GM19023 (cell line): Measurements from ENCODE around the gene MEGF6.

Source experiments
- ATAC-seq: cut with Tn5 transposase; IDR thresholded peaks from one replicate; pipeline ENCODE4 v1.9.1; 2021; ENCODE audit warnings: mild to moderate bottlenecking, moderate library complexity; ENCODE audit not compliant: unreplicated experiment

Gene MEGF6

DNA sequence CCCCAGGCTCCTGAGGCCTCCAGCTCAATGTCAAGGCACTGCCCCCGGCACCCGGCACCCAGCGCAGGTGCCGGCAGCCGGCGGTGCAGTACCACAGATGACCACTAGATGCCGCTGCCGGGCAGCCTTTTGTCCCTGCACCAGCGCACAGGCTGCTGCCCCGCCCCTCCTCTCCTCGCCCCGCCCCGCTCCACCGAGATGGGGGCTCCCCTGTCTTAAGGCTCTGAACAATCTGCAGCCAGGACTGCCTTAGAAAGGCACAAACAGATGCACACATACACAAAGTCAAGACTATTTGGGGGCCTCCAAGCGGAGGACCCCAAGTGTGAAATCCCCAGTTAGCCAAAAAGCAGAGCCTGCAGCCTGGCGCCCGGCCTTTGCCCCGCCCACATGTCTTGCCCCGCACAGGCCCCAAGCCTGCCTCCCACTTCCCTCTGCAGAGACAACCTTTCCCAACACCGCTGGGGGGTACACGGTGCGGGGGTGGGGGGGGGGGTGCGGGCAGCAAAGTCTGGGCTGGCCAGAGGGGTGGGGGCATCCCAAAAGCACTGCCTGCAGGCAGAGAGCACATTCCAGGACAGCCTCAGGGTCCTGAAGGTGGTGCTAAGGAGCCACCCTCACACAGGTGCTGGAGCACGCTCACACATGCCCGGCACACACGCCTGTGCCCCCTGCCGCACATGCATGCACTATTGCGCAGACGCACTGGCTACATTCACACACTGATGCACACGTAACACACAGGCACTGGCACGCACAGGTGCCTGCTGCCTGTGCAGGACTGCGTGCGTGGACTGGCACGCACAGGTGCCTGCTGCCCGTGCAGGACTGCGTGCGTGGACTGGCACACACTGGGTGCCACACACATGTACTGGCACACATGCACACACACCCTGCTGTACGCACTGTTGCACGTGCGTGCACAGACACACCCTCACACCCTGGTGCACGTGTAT is 119.7 kb downstream of the MEGF6 start:
- peak; percentile 66 for ATAC-seq

GRCh38 chr1:3490046-3490745 is 121.1 kb downstream of the MEGF6 start:
- ATAC-seq, result no peak

DNA sequence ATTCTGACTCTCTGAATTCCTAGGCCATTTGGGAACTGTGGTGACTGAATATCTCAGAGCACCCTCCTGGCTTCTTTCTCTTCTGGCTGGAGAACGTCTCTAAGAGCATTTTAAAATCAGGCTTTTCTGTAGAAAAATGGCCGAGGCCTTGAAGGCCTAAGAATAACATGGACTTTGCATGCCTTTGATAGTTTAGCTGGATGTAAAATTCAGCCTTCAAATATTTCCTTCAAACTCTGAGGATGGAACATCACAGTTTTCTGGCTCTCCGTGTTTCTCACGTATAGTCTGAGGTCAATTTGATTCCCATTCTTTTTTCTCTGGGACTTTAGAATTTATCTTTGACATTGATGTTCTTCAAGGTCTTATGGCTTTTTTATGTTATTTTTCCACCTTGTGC is 122.9 kb downstream of the MEGF6 start:
- ATAC-seq, result no peak

DNA sequence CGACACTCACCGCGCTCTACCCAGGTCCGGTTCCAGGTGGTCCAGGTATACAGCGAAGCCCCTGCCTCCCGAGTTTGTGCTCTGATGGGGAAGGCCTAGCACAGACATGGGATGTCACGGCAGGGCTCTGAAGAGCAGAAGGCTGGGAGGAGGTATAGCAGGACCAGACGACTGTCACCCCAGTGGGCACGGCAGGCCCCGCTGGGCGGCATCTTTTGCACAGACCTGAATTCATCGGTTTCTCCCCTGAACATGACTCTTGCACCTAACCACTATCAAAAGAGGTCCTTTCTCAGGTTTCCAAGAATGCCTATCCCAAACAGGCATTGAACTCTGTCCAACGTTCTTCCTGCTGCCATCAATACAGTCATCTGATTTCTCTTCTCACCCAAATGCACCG is 126.3 kb downstream of the MEGF6 start:
- ATAC-seq, result no peak

DNA sequence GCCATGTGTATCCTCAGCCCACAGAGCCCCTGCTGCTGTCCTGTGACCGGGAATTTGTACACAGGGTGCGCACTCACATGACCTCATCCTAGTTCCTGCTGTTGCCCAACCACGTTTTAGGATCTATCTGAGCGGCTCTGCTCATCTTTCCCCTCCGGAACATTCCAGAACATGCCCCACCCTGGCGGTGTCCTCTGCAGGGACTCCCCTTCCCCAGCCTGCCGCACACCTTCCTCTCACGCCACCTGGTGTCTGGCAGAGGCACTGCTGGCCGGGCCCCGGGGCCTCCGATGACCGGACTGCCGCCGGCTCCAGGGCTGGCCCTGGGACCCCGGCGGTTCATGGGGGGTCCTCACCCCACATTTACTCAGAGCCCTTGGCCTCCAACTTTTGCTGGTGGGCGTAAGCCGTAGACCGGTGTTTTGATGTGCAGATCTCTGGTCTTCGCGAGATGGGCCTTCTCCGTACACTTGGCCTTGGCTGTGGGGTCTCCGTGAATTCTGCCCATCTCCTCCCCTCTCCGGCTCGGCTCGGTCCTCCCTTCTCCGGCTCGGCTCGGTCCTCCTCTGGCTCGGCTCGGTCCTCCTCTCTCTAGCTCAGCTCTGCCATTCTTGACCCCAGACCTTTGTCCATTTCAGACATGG is 127.4 kb downstream of the MEGF6 start:
- no peak for ATAC-seq

DNA sequence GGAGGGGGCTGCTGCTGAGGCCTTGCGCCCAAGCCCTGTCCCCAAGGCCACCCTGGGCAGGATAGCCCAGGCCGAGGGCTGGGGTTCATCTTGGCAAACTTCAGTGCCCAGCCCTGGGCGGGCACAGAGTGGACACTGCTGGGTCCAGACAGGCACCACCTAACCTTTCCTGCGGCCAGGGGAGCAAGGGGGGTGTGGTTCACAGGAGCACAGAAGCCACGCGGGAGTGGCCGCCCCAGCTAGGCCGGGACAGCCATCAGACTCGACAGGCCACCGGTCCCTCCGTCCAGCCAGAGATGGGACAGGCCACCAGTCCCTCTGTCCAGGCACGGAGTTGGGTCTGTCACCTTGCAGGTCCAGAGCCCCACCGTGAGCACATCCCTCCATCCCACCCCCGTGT is 127.9 kb downstream of the MEGF6 start:
- no peak for ATAC-seq

GRCh38 chr1:3482378-3482849 is 128.9 kb downstream of the MEGF6 start:
- no peak for ATAC-seq

DNA sequence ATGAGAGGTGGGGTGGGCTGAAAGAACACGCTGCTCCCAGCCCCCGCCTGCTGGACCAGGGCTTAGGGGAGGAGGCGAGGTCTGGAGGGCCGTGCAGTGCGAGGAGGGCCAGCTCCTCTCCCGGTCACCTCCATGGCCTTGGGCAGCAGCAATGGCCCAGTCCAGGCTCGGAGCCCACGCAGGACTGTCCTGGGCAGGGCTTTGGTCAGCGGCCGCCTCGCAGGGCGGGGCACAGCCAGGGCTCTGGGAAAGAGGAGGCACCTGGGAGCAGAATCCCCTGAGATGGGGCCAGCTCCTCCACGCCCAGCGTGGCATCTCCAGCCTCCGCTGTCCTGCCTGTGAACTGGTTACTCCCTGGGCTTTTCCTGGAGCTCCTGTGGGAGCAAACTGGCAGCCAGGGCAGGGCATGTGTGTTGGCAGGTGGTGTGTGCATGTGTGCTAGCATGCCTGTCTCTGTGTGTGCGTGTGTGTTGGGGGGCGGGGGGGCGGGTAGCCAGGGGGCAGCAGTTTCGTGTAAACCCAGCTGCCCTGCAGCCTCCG is 129.4 kb downstream of the MEGF6 start:
- no peak for ATAC-seq

GRCh38 chr1:3481046-3481445 is 130.3 kb downstream of the MEGF6 start:
- ATAC-seq, result no peak

DNA sequence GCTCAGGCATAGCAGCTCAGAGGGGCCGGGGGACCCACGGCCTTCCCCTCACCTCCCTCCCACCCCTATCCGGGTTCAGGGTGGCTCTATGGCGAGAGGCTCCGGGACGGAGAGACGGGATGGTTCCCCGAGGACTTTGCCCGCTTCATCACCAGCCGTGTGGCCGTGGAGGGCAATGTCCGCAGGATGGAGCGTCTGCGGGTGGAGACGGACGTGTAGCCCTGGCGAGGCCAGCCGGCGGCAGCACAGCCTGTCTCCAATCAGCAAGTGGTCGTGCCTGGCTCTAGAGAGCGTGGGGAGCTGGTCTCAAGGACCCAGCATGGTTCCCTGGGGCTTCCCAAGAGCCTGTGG is 131.0 kb downstream of the MEGF6 start:
- no peak for ATAC-seq

DNA sequence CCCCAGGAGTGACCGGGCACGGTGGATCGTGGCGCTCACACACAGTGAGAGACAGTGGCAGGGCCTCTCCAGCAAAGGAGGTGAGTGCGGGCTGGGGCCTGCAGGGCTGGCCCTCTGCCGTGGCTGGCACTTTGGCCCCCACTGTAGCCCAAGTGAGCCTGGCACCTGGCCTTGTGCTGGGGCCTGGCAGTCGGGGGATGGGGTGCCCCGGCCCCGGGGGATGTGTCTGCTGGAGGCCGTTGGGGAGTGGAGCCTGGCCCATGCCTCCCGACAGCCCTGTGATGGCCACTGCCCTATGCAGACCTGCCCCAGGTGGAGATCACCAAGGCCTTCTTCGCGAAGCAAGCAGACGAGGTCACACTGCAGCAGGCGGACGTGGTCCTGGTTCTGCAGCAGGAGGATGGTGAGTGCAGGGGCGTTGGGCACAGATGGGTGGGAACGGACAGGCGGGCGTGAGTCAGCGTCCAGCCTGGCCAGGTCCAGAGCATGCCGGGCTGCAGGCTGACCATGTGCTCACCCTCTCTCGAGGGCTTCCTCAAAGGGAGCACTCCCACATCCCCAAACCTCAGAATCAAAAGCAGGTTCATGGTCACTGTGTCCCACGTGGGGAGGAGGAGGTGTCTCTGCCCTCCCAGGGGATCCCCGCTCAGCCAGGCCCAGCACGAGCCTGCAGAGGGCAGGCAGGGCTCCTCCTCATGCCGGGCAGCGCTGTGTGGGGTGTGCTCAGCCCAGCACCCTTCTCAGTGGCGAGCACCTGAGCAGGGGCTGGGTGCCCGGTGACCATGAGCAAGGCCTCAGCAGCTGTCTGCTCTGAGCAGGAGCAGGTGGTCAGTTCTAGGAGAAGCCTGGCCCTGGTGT is 131.6 kb downstream of the MEGF6 start:
- ATAC-seq, result no peak

- ATAC-seq, result no peak
Measured at GRCh38 chr1:3478187-3478586, 133.1 kb downstream of the MEGF6 start.

GRCh38 chr1:3477241-3477995 is 133.9 kb downstream of the MEGF6 start:
- no peak for ATAC-seq

DNA sequence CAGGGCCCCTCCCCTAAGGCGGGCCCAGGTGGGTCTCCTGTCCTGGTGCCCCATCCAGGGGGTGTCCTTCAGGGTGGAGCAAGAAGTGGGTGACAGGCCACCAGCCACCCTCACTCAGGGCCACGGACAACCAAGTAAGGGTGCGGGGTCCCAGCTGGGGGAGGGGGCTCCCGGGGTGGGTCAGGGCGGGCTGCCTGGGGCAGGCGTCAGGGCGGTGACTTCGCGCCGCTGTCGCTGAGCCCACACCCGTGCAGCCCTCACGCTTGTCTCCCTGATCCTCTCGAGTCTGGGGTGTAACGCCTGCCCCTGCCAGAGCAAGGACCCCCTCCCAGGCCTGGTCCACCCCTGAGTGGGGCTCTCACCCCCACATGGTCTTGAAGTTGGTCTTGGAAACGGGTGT is 134.6 kb downstream of the MEGF6 start:
- no peak for ATAC-seq

GRCh38 chr1:3475839-3476573 is 135.3 kb downstream of the MEGF6 start:
- no peak for ATAC-seq

- ATAC-seq, result no peak
Measured at GRCh38 chr1:3474421-3474820, 136.9 kb downstream of the MEGF6 start.

GRCh38 chr1:3474016-3474415 is 137.3 kb downstream of the MEGF6 start:
- no peak for ATAC-seq

GRCh38 chr1:3473381-3473844 is 137.9 kb downstream of the MEGF6 start:
- no peak for ATAC-seq

- ATAC-seq, result no peak
Measured at GRCh38 chr1:3472906-3473305, 138.4 kb downstream of the MEGF6 start.
